ENCODE measurements around the gene FHL3. TPM values are rescaled to one million over a fixed set of nuclear protein-coding genes. Genes with fewer than 3 reads are reported as not detected.
"Not testable (repeated sequence)": the region's sequence is repeated elsewhere in the genome, so short reads cannot be mapped to it uniquely, and the experiment has no call there.

FHL3 gene
- total RNA-seq, 1 donor from 2014 or later: 21.2 TPM

DNA sequence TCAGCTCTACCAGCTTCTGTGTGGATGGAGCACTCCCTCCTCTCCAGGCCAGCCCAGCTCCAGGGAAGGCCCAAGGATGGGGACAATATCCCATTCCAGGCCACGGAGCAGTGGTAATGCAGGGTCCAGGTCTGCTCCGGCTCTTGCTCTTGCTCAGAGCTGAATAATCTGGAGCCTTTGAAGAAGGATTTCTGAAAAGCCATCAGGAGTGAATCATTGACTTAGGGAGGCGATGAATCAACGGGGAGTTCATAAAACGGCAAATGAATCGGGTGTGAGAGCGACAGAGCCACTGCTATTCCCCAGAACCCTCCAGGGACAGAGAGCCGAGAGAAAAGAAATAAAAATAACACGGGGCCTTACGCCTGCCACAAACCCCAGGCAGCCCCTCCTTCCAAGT, 33.5 kb upstream of the FHL3 start:
- Mint-ChIP-seq H3K4me1 (peaks cover 26% of the 10 kb centered on the region), H3K27me3 (ENCODE audit: low read depth) (peaks cover 46% of the 10 kb centered on the region), H3K27ac (ENCODE audit: unreplicated experiment) (no peak overlapping the region), H3K9me3 (no peaks in the 10 kb centered on the region), H3K36me3 (ENCODE audit: low read depth) (peaks cover 6% of the 10 kb centered on the region), H3K4me3 (peak overlapping the region; percentile 25)
- TF ChIP-seq CTCF (conservative IDR thresholded peaks at IDR 0.05): no peak
- DNase-seq (ENCODE audit: low read depth, low spot score): no peak

DNA sequence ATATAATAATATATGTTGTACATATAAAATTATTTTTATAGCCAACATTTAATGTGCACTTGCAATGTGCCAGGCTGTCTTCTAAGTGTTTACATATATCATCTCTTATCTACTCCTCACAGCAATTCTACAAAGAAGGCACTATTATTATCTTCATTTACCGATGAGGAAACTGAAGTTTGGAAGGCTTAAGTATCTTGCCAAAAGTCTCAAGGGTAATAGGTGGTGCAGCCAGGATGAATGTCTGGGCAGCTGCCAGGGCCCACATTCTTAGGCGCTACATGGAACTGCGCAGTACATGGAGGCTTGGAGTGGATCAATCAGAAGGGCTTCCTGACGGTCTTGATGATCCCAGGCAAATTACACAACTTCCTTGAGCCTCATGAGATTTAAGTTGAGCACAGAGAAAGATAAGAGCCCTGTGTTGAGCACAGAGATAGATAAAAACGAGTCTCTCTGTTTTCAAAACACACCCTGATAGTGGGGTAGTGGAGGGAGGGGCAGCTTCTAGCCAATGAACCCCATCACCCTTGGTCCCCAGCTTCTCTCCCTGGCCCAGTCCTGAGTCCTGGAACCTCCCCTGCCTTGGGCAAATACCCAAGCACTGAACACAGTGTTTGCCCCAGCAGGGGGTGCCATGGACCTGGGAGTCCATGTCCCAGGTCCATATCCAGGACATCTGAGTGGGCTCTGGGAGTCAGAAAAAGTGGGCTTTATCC, 32.1 kb upstream of the FHL3 start:
- H3K27ac Mint-ChIP-seq (ENCODE audit: unreplicated experiment): no peak overlapping the region
- H3K27me3 Mint-ChIP-seq (ENCODE audit: low read depth): peaks cover 31% of the 10 kb centered on the region
- H3K9me3 Mint-ChIP-seq: no peaks in the 10 kb centered on the region
- H3K4me3 Mint-ChIP-seq: no peak overlapping the region
- DNase-seq (ENCODE audit: low read depth, low spot score): no peak
- TF ChIP-seq CTCF (conservative IDR thresholded peaks at IDR 0.05): peak; percentile 43
- H3K36me3 Mint-ChIP-seq (ENCODE audit: low read depth): peaks cover 2% of the 10 kb centered on the region
- H3K4me1 Mint-ChIP-seq: peaks cover 14% of the 10 kb centered on the region

GRCh38 chr1:38034871-38035270, 29.6 kb upstream of the FHL3 start:
- no peak for DNase-seq (ENCODE audit: low read depth, low spot score)
- no peak for TF ChIP-seq CTCF (conservative IDR thresholded peaks at IDR 0.05)
- no peaks in the 10 kb centered on the region for H3K9me3 Mint-ChIP-seq
- peaks cover under 1% of the 10 kb centered on the region for H3K36me3 Mint-ChIP-seq (ENCODE audit: low read depth)
- peaks cover 14% of the 10 kb centered on the region for H3K4me1 Mint-ChIP-seq
- H3K4me3 Mint-ChIP-seq: no peak overlapping the region
- H3K27ac Mint-ChIP-seq (ENCODE audit: unreplicated experiment): no peak overlapping the region
- H3K27me3 Mint-ChIP-seq (ENCODE audit: low read depth): peaks cover 8% of the 10 kb centered on the region

GRCh38 chr1:38032992-38033391, 27.7 kb upstream of the FHL3 start:
- peaks cover 27% of the 10 kb centered on the region for H3K4me1 Mint-ChIP-seq
- not testable (repeated sequence) for H3K9me3 Mint-ChIP-seq; DNase-seq (ENCODE audit: low read depth, low spot score); H3K4me3 Mint-ChIP-seq; H3K36me3 Mint-ChIP-seq (ENCODE audit: low read depth); H3K27ac Mint-ChIP-seq (ENCODE audit: unreplicated experiment); H3K27me3 Mint-ChIP-seq (ENCODE audit: low read depth)

- Mint-ChIP-seq H3K27ac (ENCODE audit: unreplicated experiment) (no peak overlapping the region), H3K4me1 (peaks cover 31% of the 10 kb centered on the region), H3K4me3 (peak overlapping the region; percentile 20), H3K9me3 (no peaks in the 10 kb centered on the region), H3K36me3 (ENCODE audit: low read depth) (no peaks in the 10 kb centered on the region), H3K27me3 (ENCODE audit: low read depth) (peaks cover 6% of the 10 kb centered on the region)
- no peak for TF ChIP-seq CTCF (conservative IDR thresholded peaks at IDR 0.05)
- DNase-seq (ENCODE audit: low read depth, low spot score): no peak
Observed at GRCh38 chr1:38031513-38031866, 26.2 kb upstream of the FHL3 start.

- H3K27me3 Mint-ChIP-seq (ENCODE audit: low read depth): peaks cover 6% of the 10 kb centered on the region
- no peak for TF ChIP-seq CTCF (conservative IDR thresholded peaks at IDR 0.05)
- no peaks in the 10 kb centered on the region for H3K9me3 Mint-ChIP-seq
- no peaks in the 10 kb centered on the region for H3K36me3 Mint-ChIP-seq (ENCODE audit: low read depth)
- no peak overlapping the region for H3K4me3 Mint-ChIP-seq
- peak overlapping the region; percentile 67 for H3K27ac Mint-ChIP-seq (ENCODE audit: unreplicated experiment)
- peaks cover 31% of the 10 kb centered on the region for H3K4me1 Mint-ChIP-seq
- DNase-seq (ENCODE audit: low read depth, low spot score): no peak
Observed at GRCh38 chr1:38030596-38031512, 25.5 kb upstream of the FHL3 start.

Measured in neural crest cell (in vitro differentiated cells).